ENCODE measurements around the gene RIN3.

DNA sequence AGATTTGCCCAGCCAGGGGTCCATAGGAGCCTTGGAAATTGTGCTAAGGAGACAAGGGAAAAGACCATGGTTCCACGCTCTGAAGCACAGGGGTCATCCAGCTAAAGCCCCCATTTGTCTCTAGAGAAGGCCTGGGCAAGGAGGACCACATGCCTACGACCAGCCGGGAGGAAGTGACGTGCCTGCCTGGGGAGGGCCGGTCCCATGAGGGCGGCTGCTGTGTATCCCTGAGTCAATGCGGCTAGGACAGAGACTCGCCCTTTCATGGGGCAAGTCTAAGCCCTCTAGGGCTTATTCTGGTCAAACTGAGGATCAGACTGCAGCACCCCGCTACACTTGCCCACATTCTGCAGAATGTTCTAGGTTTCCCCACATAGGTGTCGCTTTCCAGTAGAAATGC is 20.6 kb upstream of the RIN3 start:
- TF ChIP-seq, protein P1, sequence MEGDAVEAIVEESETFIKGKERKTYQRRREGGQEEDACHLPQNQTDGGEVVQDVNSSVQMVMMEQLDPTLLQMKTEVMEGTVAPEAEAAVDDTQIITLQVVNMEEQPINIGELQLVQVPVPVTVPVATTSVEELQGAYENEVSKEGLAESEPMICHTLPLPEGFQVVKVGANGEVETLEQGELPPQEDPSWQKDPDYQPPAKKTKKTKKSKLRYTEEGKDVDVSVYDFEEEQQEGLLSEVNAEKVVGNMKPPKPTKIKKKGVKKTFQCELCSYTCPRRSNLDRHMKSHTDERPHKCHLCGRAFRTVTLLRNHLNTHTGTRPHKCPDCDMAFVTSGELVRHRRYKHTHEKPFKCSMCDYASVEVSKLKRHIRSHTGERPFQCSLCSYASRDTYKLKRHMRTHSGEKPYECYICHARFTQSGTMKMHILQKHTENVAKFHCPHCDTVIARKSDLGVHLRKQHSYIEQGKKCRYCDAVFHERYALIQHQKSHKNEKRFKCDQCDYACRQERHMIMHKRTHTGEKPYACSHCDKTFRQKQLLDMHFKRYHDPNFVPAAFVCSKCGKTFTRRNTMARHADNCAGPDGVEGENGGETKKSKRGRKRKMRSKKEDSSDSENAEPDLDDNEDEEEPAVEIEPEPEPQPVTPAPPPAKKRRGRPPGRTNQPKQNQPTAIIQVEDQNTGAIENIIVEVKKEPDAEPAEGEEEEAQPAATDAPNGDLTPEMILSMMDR (IDR thresholded peaks at IDR 0.05; ENCODE audit: low read length): no peak
- TF ChIP-seq EZH2phosphoT487 (IDR thresholded peaks at IDR 0.05; ENCODE audit: low read length): no peak
